Measurements from ENCODE around the gene CYP2S1. TPM values are rescaled to one million over a fixed set of nuclear protein-coding genes. Genes with fewer than 3 reads are reported as not detected.
"Not testable (repeated sequence)": the region's sequence is repeated elsewhere in the genome, so short reads cannot be mapped to it uniquely, and the experiment has no call there.

CYP2S1 gene, protein sequence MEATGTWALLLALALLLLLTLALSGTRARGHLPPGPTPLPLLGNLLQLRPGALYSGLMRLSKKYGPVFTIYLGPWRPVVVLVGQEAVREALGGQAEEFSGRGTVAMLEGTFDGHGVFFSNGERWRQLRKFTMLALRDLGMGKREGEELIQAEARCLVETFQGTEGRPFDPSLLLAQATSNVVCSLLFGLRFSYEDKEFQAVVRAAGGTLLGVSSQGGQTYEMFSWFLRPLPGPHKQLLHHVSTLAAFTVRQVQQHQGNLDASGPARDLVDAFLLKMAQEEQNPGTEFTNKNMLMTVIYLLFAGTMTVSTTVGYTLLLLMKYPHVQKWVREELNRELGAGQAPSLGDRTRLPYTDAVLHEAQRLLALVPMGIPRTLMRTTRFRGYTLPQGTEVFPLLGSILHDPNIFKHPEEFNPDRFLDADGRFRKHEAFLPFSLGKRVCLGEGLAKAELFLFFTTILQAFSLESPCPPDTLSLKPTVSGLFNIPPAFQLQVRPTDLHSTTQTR
- total RNA-seq, result under 1 TPM; 0.83 to 0.95 TPM

DNA sequence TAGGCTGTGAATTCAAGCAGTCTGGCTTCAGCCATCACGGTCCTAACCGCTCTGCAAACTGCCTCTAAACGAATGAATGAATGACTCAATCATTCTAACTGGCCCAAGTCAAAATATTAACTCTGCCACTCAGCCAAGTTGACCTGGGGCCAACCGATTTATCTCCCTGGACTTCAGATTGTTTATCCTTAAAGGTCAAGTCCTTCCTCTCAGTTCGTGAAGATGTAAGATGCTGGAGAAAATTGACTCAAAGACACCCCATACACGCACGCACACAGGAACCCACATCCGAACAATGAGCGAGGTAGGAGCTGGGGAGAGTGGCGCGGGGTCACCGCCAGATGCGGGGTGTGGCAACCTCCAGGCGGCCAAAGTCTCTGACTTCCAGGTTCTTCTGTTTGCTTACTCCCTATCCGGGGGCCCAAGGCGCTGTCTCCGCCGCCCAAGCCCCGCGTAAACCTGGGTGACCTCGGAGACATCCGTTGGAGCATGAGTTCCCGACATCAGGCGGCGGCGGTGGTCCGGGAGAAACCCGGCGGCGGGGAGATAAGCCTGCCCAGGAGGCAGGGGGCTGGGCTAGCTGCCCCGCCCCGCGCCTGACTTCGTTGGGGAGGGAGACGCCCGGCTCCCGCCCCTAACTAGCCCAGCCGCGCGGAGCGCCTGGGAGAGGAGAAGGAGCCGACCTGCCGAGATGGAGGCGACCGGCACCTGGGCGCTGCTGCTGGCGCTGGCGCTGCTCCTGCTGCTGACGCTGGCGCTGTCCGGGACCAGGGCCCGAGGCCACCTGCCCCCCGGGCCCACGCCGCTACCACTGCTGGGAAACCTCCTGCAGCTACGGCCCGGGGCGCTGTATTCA lies at the start of gene CYP2S1:
CYP2S1 (plus strand) TSS at position 646 of the 856 bp plus-strand sequence; CDS start at position 692, 46 bp downstream.
- POLR2A ChIA-PET, result no interaction called here
- CTCF ChIA-PET, result interaction anchor here (1.4 kb wide), 1 partner anchor 10 kb away, joined by 4 read pairs; no protein-coding TSS in a partner anchor

DNA sequence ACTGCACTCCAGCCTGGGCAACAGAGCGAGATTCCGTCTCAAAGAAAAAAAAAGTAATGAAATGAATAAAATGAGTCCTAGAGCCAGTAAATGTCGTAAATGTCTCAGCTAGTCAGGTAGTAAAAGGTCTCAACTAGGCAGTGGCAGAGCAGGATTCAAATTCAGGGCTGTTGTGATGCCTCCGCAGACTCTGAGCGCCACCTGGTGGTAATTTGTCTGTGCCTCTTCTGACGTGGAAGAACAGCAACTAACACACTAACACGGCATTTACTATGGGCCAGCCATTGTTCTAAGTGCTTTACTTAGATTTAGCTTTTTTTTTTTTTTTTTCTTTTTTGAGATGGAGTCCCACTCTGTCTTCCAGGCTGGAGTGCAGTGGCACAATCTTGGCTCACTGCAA lies 48.6 kb upstream of the CYP2S1 start:
- DNase-seq (peak; percentile 92), ATAC-seq (peak; percentile 96)
- Mint-ChIP-seq H3K27me3 (ENCODE audit: low read depth) (peaks cover 7% of the 10 kb centered on the region), H3K27ac (no peak overlapping the region), H3K4me3 (no peak overlapping the region), H3K36me3 (ENCODE audit: low read depth) (no peaks in the 10 kb centered on the region), H3K9me3 (ENCODE audit: insufficient read depth) (no peaks in the 10 kb centered on the region), H3K4me1 (ENCODE audit: low read depth) (no peaks in the 10 kb centered on the region)
- POLR2A ChIA-PET, result interaction anchor here (0.5 kb wide), 1 partner anchor 9 kb away, joined by 3 read pairs; no protein-coding TSS in a partner anchor
- CTCF ChIA-PET, result interaction anchor here (0.7 to 3.0 kb wide), 21 partner anchors 9 to 510 kb away, joined by 3 to 23 read pairs (median 4); no protein-coding TSS in a partner anchor

More for the DNA sequence above, at the start of gene CYP2S1:
- H3K27me3 Mint-ChIP-seq (ENCODE audit: low read depth), result peaks cover 40% of the 10 kb centered on the region
- no peaks in the 10 kb centered on the region for H3K9me3 Mint-ChIP-seq (ENCODE audit: insufficient read depth)
- ATAC-seq, result peak; percentile 73
- peak; percentile 29 for DNase-seq
- H3K4me3 Mint-ChIP-seq, result peak within 1 kb of the TSS; percentile 40
- H3K36me3 Mint-ChIP-seq (ENCODE audit: low read depth), result no peaks in the 10 kb centered on the region
- peaks cover 21% of the 10 kb centered on the region for H3K4me1 Mint-ChIP-seq (ENCODE audit: low read depth)
- no peak within 1 kb of the TSS for H3K27ac Mint-ChIP-seq

DNA sequence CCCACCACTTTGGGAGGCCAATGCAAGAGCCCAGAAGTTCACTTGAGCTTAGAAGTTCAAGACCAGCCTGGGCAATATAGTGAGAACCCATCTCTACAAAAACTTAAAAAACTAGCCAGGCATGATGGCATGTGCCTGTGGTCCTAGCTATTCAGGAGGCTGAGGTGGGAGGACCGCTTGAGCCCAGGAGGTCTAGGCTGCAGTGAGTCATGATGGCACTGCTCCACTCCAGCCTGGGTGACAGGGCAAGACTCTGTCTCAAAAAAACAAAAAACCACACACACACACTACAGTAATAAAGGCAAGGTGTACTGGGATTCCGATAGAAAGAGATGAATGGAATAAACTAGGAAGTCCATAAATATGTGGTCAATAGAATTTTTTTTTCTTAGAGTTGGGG lies 43.2 kb upstream of the CYP2S1 start:
- H3K36me3 Mint-ChIP-seq (ENCODE audit: low read depth), result no peaks in the 10 kb centered on the region
- no peak overlapping the region for H3K4me3 Mint-ChIP-seq
- H3K27me3 Mint-ChIP-seq (ENCODE audit: low read depth), result peaks cover 5% of the 10 kb centered on the region
- ATAC-seq, result no peak
- no peaks in the 10 kb centered on the region for H3K4me1 Mint-ChIP-seq (ENCODE audit: low read depth)
- H3K9me3 Mint-ChIP-seq (ENCODE audit: insufficient read depth), result no peaks in the 10 kb centered on the region
- no peak for DNase-seq
- ChIA-PET POLR2A (no interaction called here), CTCF (no interaction called here)
- H3K27ac Mint-ChIP-seq, result no peak overlapping the region

DNA sequence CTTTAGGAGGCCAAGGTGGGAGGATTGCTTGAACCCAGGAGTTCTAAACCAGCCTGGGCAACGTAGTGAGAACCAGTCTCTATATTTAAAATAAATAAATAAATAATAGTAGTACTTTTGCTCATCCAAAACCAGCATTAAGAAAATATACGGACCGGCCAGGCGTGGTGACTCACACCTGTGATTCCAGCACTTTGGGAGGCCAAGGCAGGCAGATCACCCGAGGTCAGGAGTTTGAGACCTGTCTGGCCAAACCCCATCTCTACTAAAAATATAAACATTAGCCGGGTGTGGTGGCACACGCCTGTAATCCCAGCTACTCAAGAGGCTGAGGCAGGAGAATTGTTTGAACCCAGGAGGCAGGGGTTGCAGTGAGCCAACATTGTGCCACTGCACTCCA lies 42.0 kb upstream of the CYP2S1 start:
- H3K27ac Mint-ChIP-seq; H3K4me3 Mint-ChIP-seq; H3K9me3 Mint-ChIP-seq (ENCODE audit: insufficient read depth); CTCF ChIA-PET; H3K36me3 Mint-ChIP-seq (ENCODE audit: low read depth); DNase-seq; H3K27me3 Mint-ChIP-seq (ENCODE audit: low read depth); ATAC-seq; H3K4me1 Mint-ChIP-seq (ENCODE audit: low read depth); POLR2A ChIA-PET: not testable (repeated sequence)

DNA sequence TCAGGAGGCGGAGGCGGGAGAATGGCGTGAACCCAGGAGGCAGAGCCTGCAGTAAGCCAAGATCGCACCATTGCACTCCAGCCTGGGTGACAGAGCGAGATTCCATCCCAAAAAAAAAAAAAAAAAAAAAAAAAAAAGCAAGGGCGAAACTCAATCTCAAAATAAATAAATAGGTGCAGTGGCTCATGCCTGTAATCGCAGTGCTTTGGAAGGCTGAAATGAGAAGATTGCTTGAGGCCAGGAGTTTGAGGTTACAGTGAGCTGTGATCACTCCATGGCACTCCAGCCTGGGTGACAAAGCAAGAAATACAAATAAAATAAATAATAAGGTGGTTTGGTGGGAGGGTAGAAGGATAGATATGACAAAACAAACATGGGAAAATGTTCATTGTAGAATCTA lies 39.0 kb upstream of the CYP2S1 start:
- CTCF ChIA-PET, result no interaction called here
- Mint-ChIP-seq H3K4me3 (no peak overlapping the region), H3K27ac (no peak overlapping the region), H3K36me3 (ENCODE audit: low read depth) (no peaks in the 10 kb centered on the region), H3K27me3 (ENCODE audit: low read depth) (no peaks in the 10 kb centered on the region), H3K9me3 (ENCODE audit: insufficient read depth) (no peaks in the 10 kb centered on the region), H3K4me1 (ENCODE audit: low read depth) (no peaks in the 10 kb centered on the region)
- no peak for ATAC-seq
- no peak for DNase-seq
- POLR2A ChIA-PET, result no interaction called here

DNA sequence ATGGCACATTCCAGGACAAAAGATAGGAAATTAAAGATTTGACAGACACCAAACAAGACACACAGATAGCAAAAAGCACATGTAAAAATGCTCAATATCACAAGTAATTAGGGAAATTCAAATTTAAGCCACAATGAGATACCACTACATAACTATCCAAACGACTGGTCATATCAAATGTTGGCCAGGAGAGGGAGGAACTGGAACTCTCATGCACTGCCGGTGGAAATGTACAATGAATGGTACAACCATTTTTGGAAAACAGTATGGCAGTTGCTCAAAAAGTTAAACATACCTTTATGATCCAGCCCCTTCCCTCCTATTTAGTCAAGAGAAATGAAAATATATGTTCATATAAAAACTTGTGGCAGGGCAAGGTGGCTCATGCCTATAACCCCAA lies 36.8 kb upstream of the CYP2S1 start:
- no peaks in the 10 kb centered on the region for H3K9me3 Mint-ChIP-seq (ENCODE audit: insufficient read depth)
- ATAC-seq (no peak), DNase-seq (no peak)
- H3K4me1 Mint-ChIP-seq (ENCODE audit: low read depth), result no peaks in the 10 kb centered on the region
- no peak overlapping the region for H3K27ac Mint-ChIP-seq
- H3K36me3 Mint-ChIP-seq (ENCODE audit: low read depth), result no peaks in the 10 kb centered on the region
- POLR2A ChIA-PET, result no interaction called here
- CTCF ChIA-PET, result no interaction called here
- no peak overlapping the region for H3K4me3 Mint-ChIP-seq
- H3K27me3 Mint-ChIP-seq (ENCODE audit: low read depth), result no peaks in the 10 kb centered on the region

DNA sequence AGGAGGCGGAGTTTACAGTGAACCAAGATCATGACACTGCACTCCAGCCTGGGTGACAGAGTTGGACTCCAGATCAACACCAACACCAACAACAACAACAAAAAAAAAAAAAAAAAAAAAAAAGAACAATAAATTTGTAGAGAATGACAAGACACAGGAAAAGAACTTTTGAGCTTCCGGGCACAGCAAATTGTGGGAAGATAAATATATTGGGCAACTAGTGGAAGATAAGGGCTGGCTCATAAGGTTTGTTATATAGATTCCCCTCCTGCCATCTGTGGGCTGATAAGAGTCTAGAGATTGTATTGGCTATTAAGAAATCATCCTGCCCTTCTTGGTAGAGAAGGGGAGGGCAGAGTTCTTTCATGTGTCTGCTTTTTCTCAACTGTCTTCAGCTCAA lies 33.1 kb upstream of the CYP2S1 start:
- Mint-ChIP-seq H3K27me3 (ENCODE audit: low read depth) (no peaks in the 10 kb centered on the region), H3K27ac (no peak overlapping the region), H3K4me1 (ENCODE audit: low read depth) (no peaks in the 10 kb centered on the region), H3K9me3 (ENCODE audit: insufficient read depth) (no peaks in the 10 kb centered on the region), H3K4me3 (no peak overlapping the region), H3K36me3 (ENCODE audit: low read depth) (no peaks in the 10 kb centered on the region)
- DNase-seq (no peak), ATAC-seq (no peak)
- ChIA-PET CTCF (interaction anchor here (1.2 kb wide), 1 partner anchor 33 kb away, joined by 4 read pairs; no protein-coding TSS in a partner anchor), POLR2A (no interaction called here)

DNA sequence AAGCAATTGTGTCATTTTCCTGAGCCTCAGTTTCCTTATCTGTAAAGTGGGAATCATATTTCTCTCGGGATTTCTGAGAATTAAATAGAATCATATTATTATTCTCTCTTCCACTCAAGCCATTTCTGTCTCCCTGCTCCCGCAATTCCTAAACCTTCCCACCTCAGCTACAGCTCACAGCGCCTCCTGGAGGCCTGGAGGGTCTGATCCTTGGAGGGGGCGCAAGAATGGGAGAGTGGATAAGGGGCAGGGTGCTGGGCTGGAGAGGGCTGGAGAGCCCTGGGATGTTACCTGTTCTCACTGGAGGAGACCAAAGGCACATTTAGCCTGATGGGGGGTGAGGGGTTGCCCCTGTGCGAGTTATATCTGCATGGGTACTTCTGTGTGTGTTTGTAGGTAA lies 31.1 kb upstream of the CYP2S1 start:
- Mint-ChIP-seq H3K27me3 (ENCODE audit: low read depth) (no peaks in the 10 kb centered on the region), H3K4me1 (ENCODE audit: low read depth) (no peaks in the 10 kb centered on the region), H3K4me3 (no peak overlapping the region), H3K9me3 (ENCODE audit: insufficient read depth) (no peaks in the 10 kb centered on the region), H3K36me3 (ENCODE audit: low read depth) (no peaks in the 10 kb centered on the region), H3K27ac (no peak overlapping the region)
- DNase-seq (no peak), ATAC-seq (no peak)
- POLR2A ChIA-PET, result no interaction called here
- CTCF ChIA-PET, result interaction anchor here (1.2 kb wide), 1 partner anchor 17 kb away, joined by 4 read pairs; no protein-coding TSS in a partner anchor

DNA sequence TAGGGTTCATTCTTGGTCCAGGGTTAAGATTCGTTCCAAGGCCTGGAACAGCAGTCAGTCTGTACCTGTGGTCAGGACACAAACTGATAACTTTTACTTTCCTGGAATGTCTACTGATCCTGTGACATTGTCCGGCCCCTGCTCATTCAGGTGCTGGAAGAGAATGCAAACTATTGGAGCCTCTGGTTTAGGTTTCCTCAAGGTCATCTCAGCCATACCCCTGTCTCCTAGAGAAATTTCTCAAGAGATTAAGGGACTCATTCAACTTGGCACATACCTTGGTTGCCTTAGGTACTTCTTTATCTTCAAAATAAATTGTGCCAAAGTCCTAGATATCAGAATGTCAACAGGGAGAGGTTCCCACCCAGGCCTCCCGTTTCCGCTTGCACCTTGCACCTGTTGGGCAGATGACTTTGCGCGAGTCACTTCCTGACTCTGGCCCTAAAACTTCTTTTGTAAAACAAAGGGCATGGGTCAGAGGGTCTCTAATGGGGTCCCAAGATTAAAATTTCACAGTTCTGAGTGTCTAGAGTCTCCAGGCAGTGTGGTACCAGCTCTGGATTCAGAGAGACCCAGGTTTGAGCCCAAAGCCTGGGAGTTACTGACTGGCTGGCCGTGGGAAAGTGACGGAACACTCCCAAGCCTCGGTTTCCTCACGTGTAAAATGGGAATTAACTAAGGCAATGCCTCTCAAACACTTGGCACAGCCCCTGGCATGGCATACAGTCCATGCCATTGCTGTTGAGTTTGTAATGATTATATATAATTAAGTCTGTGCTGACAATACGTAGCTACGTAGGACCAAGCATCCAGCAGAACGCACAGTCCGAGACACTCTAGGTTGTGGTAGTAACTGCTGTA lies 25.8 kb upstream of the CYP2S1 start:
- H3K4me1 Mint-ChIP-seq (ENCODE audit: low read depth), result no peaks in the 10 kb centered on the region

DNA sequence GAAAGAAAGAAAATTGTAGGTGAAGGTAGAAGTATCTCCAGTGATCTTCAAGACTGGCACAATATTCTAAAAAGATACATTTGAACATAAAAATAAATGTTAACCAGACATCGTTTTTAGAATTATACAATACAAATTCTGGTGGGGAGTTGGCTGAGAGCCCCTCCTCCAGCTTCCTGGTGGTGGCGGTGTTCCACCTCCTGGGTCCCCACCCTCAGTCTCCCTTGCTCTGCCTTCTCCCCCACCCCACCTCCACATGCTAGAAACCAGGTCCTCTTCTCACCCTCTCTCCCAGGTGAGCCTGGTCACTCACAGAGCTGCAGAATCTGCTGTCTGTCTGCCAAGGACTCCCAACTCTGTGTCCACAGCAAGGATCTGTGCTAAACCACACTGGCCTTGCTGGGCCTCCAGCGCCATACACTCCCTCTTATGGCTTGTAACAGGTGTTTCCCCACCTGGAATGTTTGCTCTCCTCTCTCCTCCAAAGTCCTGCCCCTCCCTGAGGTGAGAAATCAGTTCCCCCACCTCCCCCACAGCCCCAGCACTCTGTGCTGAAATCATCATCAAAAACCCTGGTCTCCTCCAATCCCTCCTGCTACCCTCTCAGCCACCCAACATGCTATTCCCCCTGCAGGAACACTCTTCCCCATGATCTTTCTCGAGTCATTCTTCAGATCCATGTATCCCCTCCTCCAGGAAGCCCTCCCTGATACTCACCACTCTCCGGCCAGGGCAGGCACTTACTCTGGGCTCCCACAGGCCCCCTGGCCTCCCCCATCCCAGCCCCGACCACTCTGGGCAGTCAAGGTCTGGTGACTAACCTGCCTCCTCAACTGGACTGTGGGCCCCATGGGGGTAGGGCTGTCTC lies 20.5 kb upstream of the CYP2S1 start:
- CTCF ChIA-PET, result interaction anchor here (0.6 kb wide), 1 partner anchor 10 kb away, joined by 3 read pairs; no protein-coding TSS in a partner anchor
- no peak for ATAC-seq

More for the DNA sequence above, 25.8 kb upstream of the CYP2S1 start:
- DNase-seq (no peak), ATAC-seq (no peak)
- H3K27ac Mint-ChIP-seq, result no peak overlapping the region
- no peak overlapping the region for H3K4me3 Mint-ChIP-seq
- no peaks in the 10 kb centered on the region for H3K27me3 Mint-ChIP-seq (ENCODE audit: low read depth)
- H3K36me3 Mint-ChIP-seq (ENCODE audit: low read depth), result no peaks in the 10 kb centered on the region
- ChIA-PET CTCF (no interaction called here), POLR2A (interaction anchor here (0.6 kb wide), 1 partner anchor 84 kb away, joined by 3 read pairs; no protein-coding TSS in a partner anchor)
- no peaks in the 10 kb centered on the region for H3K9me3 Mint-ChIP-seq (ENCODE audit: insufficient read depth)

More for the DNA sequence above, 20.5 kb upstream of the CYP2S1 start:
- Mint-ChIP-seq H3K27me3 (ENCODE audit: low read depth) (no peaks in the 10 kb centered on the region), H3K36me3 (ENCODE audit: low read depth) (no peaks in the 10 kb centered on the region), H3K9me3 (ENCODE audit: insufficient read depth) (no peaks in the 10 kb centered on the region), H3K4me3 (no peak overlapping the region), H3K27ac (no peak overlapping the region), H3K4me1 (ENCODE audit: low read depth) (peaks cover 12% of the 10 kb centered on the region)
- POLR2A ChIA-PET, result no interaction called here
- DNase-seq, result no peak
